Spleen (tissue), 11 donors: ENCODE data around the gene SCYGR3. TPM values are rescaled to one million over a fixed set of nuclear protein-coding genes. Genes with fewer than 3 reads are reported as not detected.
A peak's percentile ranks its signal among the peaks of the same experiment; 100 is the strongest.

ENCODE experiments used
- DNase-seq: peaks from one replicate; pipeline ENCODE4 v3.0.0-alpha.2; 2020
- H3K27ac ChIP-seq, 8 donors: fragments of 200-600 bp; sonication (generic) in 7 of 8; 1 replicate in 4 of 8; 2 replicates in 4 of 8; pipeline versions ENCODE4 v1.5.0 to v1.8.0; 2016 to 2021; ENCODE audit warnings: inconsistent platforms in 4 of 8, mild to moderate bottlenecking in 4 of 8, moderate library complexity in 1 of 8
- H3K27me3 ChIP-seq, 7 donors: fragments of 200-600 bp; sonication (generic) in 6 of 7; replicated peaks in 1 of 7; 1 replicate in 4 of 7; 2 replicates in 3 of 7; pipeline versions ENCODE4 v1.5.0 to v1.8.0; 2016 to 2021; ENCODE audit warnings: inconsistent platforms in 3 of 7, mild to moderate bottlenecking in 1 of 7
- H3K36me3 ChIP-seq, 6 donors: fragments of 200-600 bp; sonication (generic) in 5 of 6; 1 replicate in 4 of 6; 2 replicates in 2 of 6; pipeline versions ENCODE4 v1.5.0 to v1.8.0; 2016 to 2021; ENCODE audit warnings: inconsistent platforms in 2 of 6
- H3K4me1 ChIP-seq, 6 donors: fragments of 200-600 bp; sonication (generic) in 5 of 6; 1 replicate in 3 of 6; 2 replicates in 3 of 6; pipeline versions ENCODE4 v1.5.0 to v1.8.0; 2016 to 2021; ENCODE audit warnings: inconsistent platforms in 3 of 6
- H3K4me3 ChIP-seq, 8 donors: fragments of 200-600 bp; sonication (generic) in 7 of 8; 1 replicate in 4 of 8; 2 replicates in 4 of 8; pipeline versions ENCODE4 v1.5.0 to v1.8.0; 2016 to 2021; ENCODE audit warnings: inconsistent platforms in 4 of 8, mild to moderate bottlenecking in 4 of 8, moderate library complexity in 2 of 8
- H3K9me3 ChIP-seq, 8 donors: fragments of 200-600 bp; sonication (generic) in 7 of 8; 1 replicate in 4 of 8; 2 replicates in 4 of 8; pipeline versions ENCODE4 v1.5.0 to v1.8.0; 2016 to 2021; ENCODE audit warnings: inconsistent platforms in 4 of 8
- POLR2AphosphoS5 ChIP-seq, 3 donors: sonication (generic); formaldehyde crosslinking; IDR thresholded peaks; one replicate each; pipeline ENCODE4 v1.5.1; 2017; ENCODE audit warnings: antibody characterized with exemption in 3 of 3
- WGBS, 5 donors: extraction: QIAGEN DNeasy Blood & Tissue Kit in 3 of 5; methylation state at CpG; one replicate each; pipeline versions ENCODE4 v1.1.5 to v1.1.7; 2013 to 2018; 5-methylcytosine and 5-hydroxymethylcytosine counted together
- intact Hi-C: fragments of 100-400 bp; cut with DNase I; formaldehyde crosslinking; loops from one replicate; pipeline ENCODE4 v1.15.0; 2023; ENCODE audit warnings: low total_unique reads
- polyA plus RNA-seq, 3 donors: library from polyadenylated mRNA; stranded (reverse); fragments of 200-250 nt; gene quantifications; one replicate each; pipeline ENCODE4 v1.2.1, GENCODE V29; 2013
- total RNA-seq, 7 donors: library from RNA; depleted of rRNA in 3 of 7; stranded (reverse); fragments of >200 nt in 3 of 7; fragmentation: NEBNext Ultra II Directional in 4 of 7; extraction: Animal tissue kit (Norgen Biotek cat#: 25700) in 4 of 7; gene quantifications; one replicate each; pipeline versions ENCODE4 v1.1.0 to v1.2.1, GENCODE V29; 2016 to 2021
- TF ChIP-seq, protein P1 (sequence below), 11 experiments: fragments of 200-600 bp in 7 of 11; fragments of 450-650 bp in 4 of 11; sonication (generic) in 4 of 11; IDR thresholded peaks in 8 of 11; conservative IDR thresholded peaks in 3 of 11; 1 replicate in 7 of 11; 2 replicates in 4 of 11; pipeline versions ENCODE4 v1.4.0 to v1.8.0; 2016 to 2021; ENCODE audit warnings: antibody characterized with exemption in 11 of 11, inconsistent platforms in 4 of 11, mild to moderate bottlenecking in 1 of 11
- donor health status: healthy with polysubstance abuse.
- donor health status: DM: no; HTN: no; CAD: no; lungs with moderate emphysema.
- donor health status: DM: no; HTN: no; CAD: no.
- donor health status: Bipolar disorder and iron deficiency.
- donor health status: healthy.
- donor health status: DM: no; HTN: no; CAD: no.
- donor health status: DM: yes; HTN: yes; CAD: no.

The SCYGR3 gene
- total and polyA plus RNA-seq, 10 donors: not detected

DNA sequence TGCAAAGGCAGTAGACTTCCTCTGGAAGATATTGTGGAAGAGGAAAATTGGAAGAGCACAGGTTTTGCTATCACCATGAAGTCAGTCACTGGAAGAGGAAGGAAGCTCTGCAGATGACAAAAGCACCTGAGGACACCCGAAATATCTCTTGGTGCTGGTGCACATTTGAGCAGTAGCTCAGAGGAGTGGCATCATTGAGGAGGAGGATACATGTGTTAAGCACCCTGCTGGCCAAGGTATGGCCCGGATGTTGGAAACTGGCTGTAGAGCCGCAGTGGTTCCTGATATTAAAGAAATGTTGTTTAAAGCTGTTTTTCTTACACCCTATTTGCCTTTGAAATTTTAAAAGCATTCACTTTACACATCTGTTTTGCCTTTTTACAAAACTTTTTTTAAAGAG, 48.6 kb downstream of the SCYGR3 start:
- intact Hi-C loops: no loop called here
- TF ChIP-seq, protein P1, sequence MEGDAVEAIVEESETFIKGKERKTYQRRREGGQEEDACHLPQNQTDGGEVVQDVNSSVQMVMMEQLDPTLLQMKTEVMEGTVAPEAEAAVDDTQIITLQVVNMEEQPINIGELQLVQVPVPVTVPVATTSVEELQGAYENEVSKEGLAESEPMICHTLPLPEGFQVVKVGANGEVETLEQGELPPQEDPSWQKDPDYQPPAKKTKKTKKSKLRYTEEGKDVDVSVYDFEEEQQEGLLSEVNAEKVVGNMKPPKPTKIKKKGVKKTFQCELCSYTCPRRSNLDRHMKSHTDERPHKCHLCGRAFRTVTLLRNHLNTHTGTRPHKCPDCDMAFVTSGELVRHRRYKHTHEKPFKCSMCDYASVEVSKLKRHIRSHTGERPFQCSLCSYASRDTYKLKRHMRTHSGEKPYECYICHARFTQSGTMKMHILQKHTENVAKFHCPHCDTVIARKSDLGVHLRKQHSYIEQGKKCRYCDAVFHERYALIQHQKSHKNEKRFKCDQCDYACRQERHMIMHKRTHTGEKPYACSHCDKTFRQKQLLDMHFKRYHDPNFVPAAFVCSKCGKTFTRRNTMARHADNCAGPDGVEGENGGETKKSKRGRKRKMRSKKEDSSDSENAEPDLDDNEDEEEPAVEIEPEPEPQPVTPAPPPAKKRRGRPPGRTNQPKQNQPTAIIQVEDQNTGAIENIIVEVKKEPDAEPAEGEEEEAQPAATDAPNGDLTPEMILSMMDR (IDR thresholded peaks at IDR 0.05 in 8 of 11, conservative IDR thresholded peaks at IDR 0.05 in 3 of 11): no peak
- peak in 1 of 3 donors; percentile 31 for TF ChIP-seq POLR2AphosphoS5 (IDR thresholded peaks at IDR 0.05)
- Histone ChIP-seq H3K27ac (no peak overlapping the region), H3K9me3 (no peaks in the 10 kb centered on the region), H3K36me3 (peaks cover 0 to 16% (median under 1%) of the 10 kb centered on the region in 6 donors), H3K4me1 (peaks cover 0 to 4% (median 0%) of the 10 kb centered on the region in 6 donors), H3K4me3 (no peak overlapping the region), H3K27me3 (no peaks in the 10 kb centered on the region)
- DNase-seq: no peak
- 64 to 93% (median 65%) methylated on average over 3 of the region's 3 CpGs for WGBS, 5 donors

DNA sequence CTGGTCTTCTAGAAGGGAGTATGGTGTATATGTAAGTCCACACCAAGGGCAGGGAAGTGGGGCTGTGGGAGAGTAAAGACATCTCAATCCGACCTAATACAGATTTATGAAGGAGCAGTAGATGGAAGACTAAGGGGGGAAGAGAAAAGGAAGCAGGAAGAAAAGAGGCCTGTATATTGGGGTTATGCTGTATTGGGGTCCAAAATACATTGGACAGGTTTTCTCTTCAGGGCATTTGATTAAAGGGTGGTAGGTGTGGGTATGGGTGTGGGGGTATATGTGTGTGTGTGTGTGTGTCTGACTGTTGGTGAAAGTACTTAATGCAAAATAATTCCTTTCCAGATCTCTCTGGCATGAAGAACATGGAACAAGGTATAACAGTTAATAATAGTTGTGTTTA, 49.6 kb downstream of the SCYGR3 start:
- TF ChIP-seq, protein P1 (IDR thresholded peaks at IDR 0.05 in 8 of 11, conservative IDR thresholded peaks at IDR 0.05 in 3 of 11): no peak
- peak in 1 of 3 donors; percentile 8 for TF ChIP-seq POLR2AphosphoS5 (IDR thresholded peaks at IDR 0.05)
- Histone ChIP-seq H3K27me3 (no peaks in the 10 kb centered on the region), H3K9me3 (no peaks in the 10 kb centered on the region), H3K36me3 (peaks cover 0 to 25% (median 2%) of the 10 kb centered on the region in 6 donors), H3K27ac (no peak overlapping the region), H3K4me3 (no peak overlapping the region), H3K4me1 (no peaks in the 10 kb centered on the region)
- 93 to 97% (median 96%) methylated on average over 1 of the region's 1 CpG for WGBS, 5 donors
- intact Hi-C loops: no loop called here
- DNase-seq: no peak

Other genes starting within 250 kb of the SCYGR3 start
- gene TM4SF20, start 235.5 kb downstream of the SCYGR3 start, total RNA-seq: not detected
- gene TM4SF20, start 235.5 kb downstream of the SCYGR3 start, polyA plus RNA-seq: not detected
- gene SCYGR1, start 226.9 kb downstream of the SCYGR3 start, total RNA-seq: not detected
- not detected for gene SCYGR1, start 226.9 kb downstream of the SCYGR3 start, polyA plus RNA-seq
- 100 to 1,000 TPM in 2 of 7 donors, 10 to 100 TPM in 5; 52.5 to 111 (median 87.9) TPM for gene AGFG1, start 142.7 kb downstream of the SCYGR3 start, total RNA-seq
- 10 to 100 TPM; 23.6 to 35.4 (median 26.5) TPM for gene AGFG1, start 142.7 kb downstream of the SCYGR3 start, polyA plus RNA-seq
- not detected for gene SCYGR2, start 15.9 kb downstream of the SCYGR3 start, total RNA-seq
- gene SCYGR2, start 15.9 kb downstream of the SCYGR3 start, polyA plus RNA-seq: not detected
- gene SCYGR4, start 2.7 kb upstream of the SCYGR3 start, total RNA-seq: not detected
- gene SCYGR4, start 2.7 kb upstream of the SCYGR3 start, polyA plus RNA-seq: under 1 TPM in 1 of 3 donors, not detected in 2; 0.04 TPM
- gene SCYGR5, start 52.0 kb upstream of the SCYGR3 start, total RNA-seq: not detected
- gene SCYGR5, start 52.0 kb upstream of the SCYGR3 start, polyA plus RNA-seq: not detected
- gene SLC19A3, start 103.2 kb upstream of the SCYGR3 start, total RNA-seq: under 1 TPM in 2 of 7 donors, not detected in 5; 0.19 to 0.23 TPM
- gene SLC19A3, start 103.2 kb upstream of the SCYGR3 start, polyA plus RNA-seq: under 1 TPM; 0.06 to 0.15 (median 0.11) TPM
- gene SCYGR6, start 109.9 kb upstream of the SCYGR3 start, total RNA-seq: not detected
- gene SCYGR6, start 109.9 kb upstream of the SCYGR3 start, polyA plus RNA-seq: not detected
- not detected for gene SCYGR7, start 113.5 kb upstream of the SCYGR3 start, total RNA-seq
- gene SCYGR7, start 113.5 kb upstream of the SCYGR3 start, polyA plus RNA-seq: not detected
- gene SCYGR8, start 131.1 kb upstream of the SCYGR3 start, total RNA-seq: not detected
- not detected for gene SCYGR8, start 131.1 kb upstream of the SCYGR3 start, polyA plus RNA-seq
- not detected for gene CCL20, start 199.0 kb upstream of the SCYGR3 start, total RNA-seq
- gene CCL20, start 199.0 kb upstream of the SCYGR3 start, polyA plus RNA-seq: under 1 TPM; 0.28 to 0.74 (median 0.46) TPM